DND-41 (cell line): ENCODE data around the gene ITSN2.

ENCODE experiments used
- ATAC-seq: fragments of 200-7000 bp; cut with Tn5 transposase; 3 replicates; pipeline ENCODE4 v1.9.1; 2021; ENCODE audit warnings: low read depth; ENCODE audit not compliant: insufficient read depth
- DNase-seq: peaks from one replicate; pipeline ENCODE4 v3.0.0-alpha.2; 2020
- H2AFZ ChIP-seq: 2 replicates; pipeline ENCODE4 v1.6.0; 2012; ENCODE audit warnings: low read depth, low read length
- H3K27ac ChIP-seq: 2 replicates; pipeline ENCODE4 v1.5.1; 2012; ENCODE audit warnings: low read length, inconsistent platforms
- H3K27me3 ChIP-seq: fragments of 200-600 bp; sonication (generic); 2 replicates; pipeline ENCODE4 v1.6.0; 2012; ENCODE audit warnings: low read length, mild to moderate bottlenecking, inconsistent platforms; ENCODE audit not compliant: insufficient read depth, poor library complexity
- H3K36me3 ChIP-seq: 2 replicates; pipeline ENCODE4 v1.5.1; 2012; ENCODE audit warnings: low read length, inconsistent platforms; ENCODE audit not compliant: insufficient read depth
- H3K4me1 ChIP-seq: 2 replicates; pipeline ENCODE4 v1.5.1; 2012; ENCODE audit warnings: mild to moderate bottlenecking, low read length; ENCODE audit not compliant: insufficient read depth
- H3K4me2 ChIP-seq: 2 replicates; pipeline ENCODE4 v1.6.0; 2012; ENCODE audit warnings: mild to moderate bottlenecking, moderate library complexity, low read length, inconsistent platforms; ENCODE audit not compliant: insufficient read depth
- H3K4me3 ChIP-seq, 2 experiments: fragments of 200-600 bp in 1 of 2; shearing (Covaris generic) in 1 of 2; 2 replicates each; pipeline ENCODE4 v1.5.1; 2012 to 2016; ENCODE audit warnings: inconsistent platforms in 2 of 2, low read length in 2 of 2, mild to moderate bottlenecking in 2 of 2, low read depth in 1 of 2, moderate library complexity in 1 of 2
- H3K79me2 ChIP-seq: 2 replicates; pipeline ENCODE4 v1.6.0; 2012; ENCODE audit warnings: low read length, inconsistent platforms; ENCODE audit not compliant: insufficient read depth
- H3K9ac ChIP-seq: 2 replicates; pipeline ENCODE4 v1.6.0; 2012; ENCODE audit warnings: low read depth, mild to moderate bottlenecking, inconsistent platforms, low read length, moderate library complexity
- H3K9me3 ChIP-seq: 2 replicates; pipeline ENCODE4 v1.5.1; 2012; ENCODE audit warnings: low read length, moderate library complexity, mild to moderate bottlenecking, inconsistent platforms; ENCODE audit not compliant: insufficient read depth, severe bottlenecking
- H4K20me1 ChIP-seq: 2 replicates; pipeline ENCODE4 v1.6.0; 2012; ENCODE audit warnings: low read length; ENCODE audit not compliant: insufficient read depth
- EZH2 ChIP-seq: IDR thresholded peaks from 3 replicates; pipeline ENCODE4 v1.6.1; 2012; ENCODE audit warnings: borderline replicate concordance, low read depth, mild to moderate bottlenecking, moderate library complexity, low read length, inconsistent platforms; ENCODE audit not compliant: severe bottlenecking
- TF ChIP-seq, protein P1 (sequence below): IDR thresholded peaks from 2 replicates; pipeline ENCODE4 v1.5.1; 2012; ENCODE audit warnings: borderline replicate concordance, low read length, moderate library complexity, mild to moderate bottlenecking; ENCODE audit not compliant: poor library complexity, severe bottlenecking; ENCODE audit errors: extremely low read depth

Gene ITSN2

DNA sequence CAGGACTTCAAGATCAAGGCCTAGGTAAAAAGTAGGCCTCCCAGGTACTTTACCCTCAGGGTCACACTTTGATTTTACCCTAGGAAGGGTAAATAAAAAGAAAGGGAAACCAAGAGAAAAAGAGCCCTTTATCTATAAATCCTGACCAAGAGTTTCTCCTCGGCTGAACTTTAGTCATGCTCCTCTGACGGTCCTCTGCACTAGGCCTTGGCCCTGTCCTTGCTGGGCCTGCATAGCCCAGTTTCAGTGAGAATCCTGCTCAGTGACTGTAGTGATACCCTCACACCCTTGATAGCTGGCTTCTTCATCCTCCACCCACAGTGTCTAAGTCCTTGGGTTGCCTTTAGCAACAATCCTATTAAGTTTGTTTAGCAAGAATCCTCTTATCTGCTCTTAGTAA lies 20.5 kb upstream of the ITSN2 start:
- ATAC-seq (no peak), DNase-seq (no peak)
- TF ChIP-seq, protein P1, sequence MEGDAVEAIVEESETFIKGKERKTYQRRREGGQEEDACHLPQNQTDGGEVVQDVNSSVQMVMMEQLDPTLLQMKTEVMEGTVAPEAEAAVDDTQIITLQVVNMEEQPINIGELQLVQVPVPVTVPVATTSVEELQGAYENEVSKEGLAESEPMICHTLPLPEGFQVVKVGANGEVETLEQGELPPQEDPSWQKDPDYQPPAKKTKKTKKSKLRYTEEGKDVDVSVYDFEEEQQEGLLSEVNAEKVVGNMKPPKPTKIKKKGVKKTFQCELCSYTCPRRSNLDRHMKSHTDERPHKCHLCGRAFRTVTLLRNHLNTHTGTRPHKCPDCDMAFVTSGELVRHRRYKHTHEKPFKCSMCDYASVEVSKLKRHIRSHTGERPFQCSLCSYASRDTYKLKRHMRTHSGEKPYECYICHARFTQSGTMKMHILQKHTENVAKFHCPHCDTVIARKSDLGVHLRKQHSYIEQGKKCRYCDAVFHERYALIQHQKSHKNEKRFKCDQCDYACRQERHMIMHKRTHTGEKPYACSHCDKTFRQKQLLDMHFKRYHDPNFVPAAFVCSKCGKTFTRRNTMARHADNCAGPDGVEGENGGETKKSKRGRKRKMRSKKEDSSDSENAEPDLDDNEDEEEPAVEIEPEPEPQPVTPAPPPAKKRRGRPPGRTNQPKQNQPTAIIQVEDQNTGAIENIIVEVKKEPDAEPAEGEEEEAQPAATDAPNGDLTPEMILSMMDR = no peak
- no peak for TF ChIP-seq EZH2
- Histone ChIP-seq H3K4me3 (no peak overlapping the region), H3K79me2 (no peaks in the 10 kb centered on the region), H3K4me2 (no peak overlapping the region), H3K27ac (no peak overlapping the region), H3K9ac (no peak overlapping the region), H3K36me3 (no peaks in the 10 kb centered on the region), H3K27me3 (no peaks in the 10 kb centered on the region), H3K4me1 (no peaks in the 10 kb centered on the region), H3K9me3 (no peaks in the 10 kb centered on the region), H2AFZ (no peak overlapping the region), H4K20me1 (no peaks in the 10 kb centered on the region)

DNA sequence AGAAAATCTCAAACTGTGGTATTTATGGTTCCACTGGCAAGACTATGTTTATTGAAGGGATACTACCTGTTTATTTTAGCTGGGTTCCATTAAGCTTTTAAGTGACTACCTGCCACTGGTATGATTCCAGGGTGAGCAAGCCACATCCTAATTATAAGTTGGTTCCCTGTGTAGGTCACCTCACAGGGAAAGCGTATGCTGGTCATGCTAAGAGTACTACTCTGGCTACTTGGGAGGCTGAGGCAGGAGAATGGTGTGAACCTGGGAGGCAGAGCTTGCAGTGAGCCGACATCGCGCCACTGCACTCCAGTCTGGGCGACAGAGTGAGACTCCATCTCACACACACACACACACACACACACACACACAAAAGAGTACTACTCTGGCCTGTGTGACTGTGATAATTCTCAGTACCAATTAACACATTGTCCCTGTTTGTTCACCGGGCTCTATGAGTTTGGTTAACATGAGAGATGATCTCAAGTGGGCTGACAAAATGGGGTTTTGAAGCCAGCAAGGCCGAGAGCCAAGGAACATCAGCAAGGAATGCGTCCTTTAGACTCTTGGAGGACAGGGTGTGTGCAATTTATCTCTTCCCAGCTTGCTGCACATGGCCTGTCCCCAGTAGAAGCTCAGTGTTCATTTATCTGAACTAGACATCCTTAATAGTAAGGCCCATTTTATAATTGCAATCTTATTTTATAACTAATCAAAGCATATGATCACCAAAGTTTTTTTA lies 15.2 kb upstream of the ITSN2 start:
- DNase-seq (no peak), ATAC-seq (no peak)
- Histone ChIP-seq H3K9ac (no peak overlapping the region), H3K4me2 (no peak overlapping the region), H2AFZ (no peak overlapping the region; the same call in 1 of the 2 replicates), H3K4me1 (no peaks in the 10 kb centered on the region), H3K36me3 (no peaks in the 10 kb centered on the region), H4K20me1 (no peaks in the 10 kb centered on the region), H3K4me3 (no peak overlapping the region), H3K9me3 (no peaks in the 10 kb centered on the region), H3K79me2 (no peaks in the 10 kb centered on the region), H3K27ac (no peak overlapping the region), H3K27me3 (no peaks in the 10 kb centered on the region)
- no peak for TF ChIP-seq EZH2
- TF ChIP-seq, protein P1 = no peak

DNA sequence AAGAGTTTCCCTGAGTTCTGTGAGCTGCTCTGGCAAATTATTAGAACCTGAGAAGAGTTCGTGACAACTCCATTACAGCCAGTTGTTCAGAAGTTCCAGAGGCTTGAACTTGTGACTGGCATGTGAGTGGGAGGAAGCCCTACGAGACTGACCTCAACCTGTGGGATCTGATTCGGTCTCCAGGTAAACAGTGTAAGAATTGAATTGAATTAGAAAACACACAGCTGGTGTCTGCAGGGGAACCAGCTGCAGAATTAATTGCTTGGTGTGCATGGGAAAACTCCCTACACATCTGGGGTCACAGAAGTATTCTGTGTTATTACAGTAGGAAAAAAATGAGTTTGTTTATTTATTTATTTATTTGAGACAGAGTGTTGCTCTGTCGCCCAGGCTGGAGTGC lies 14.0 kb upstream of the ITSN2 start:
- H3K9ac ChIP-seq = no peak overlapping the region
- no peak overlapping the region for H2AFZ ChIP-seq
- H3K79me2 ChIP-seq = no peaks in the 10 kb centered on the region
- no peak for ATAC-seq
- no peaks in the 10 kb centered on the region for H3K4me1 ChIP-seq
- H3K36me3 ChIP-seq = no peaks in the 10 kb centered on the region
- TF ChIP-seq, protein P1 = no peak
- no peak for TF ChIP-seq EZH2
- H3K27me3 ChIP-seq = no peaks in the 10 kb centered on the region
- H3K9me3 ChIP-seq = no peaks in the 10 kb centered on the region
- H3K4me2 ChIP-seq = no peak overlapping the region
- no peak overlapping the region for H3K4me3 ChIP-seq
- H4K20me1 ChIP-seq = no peaks in the 10 kb centered on the region
- H3K27ac ChIP-seq = no peak overlapping the region
- DNase-seq = no peak
